Ishikawa (cell line): ENCODE results near the gene MID2.

Source experiments
- CEBPB ChIP-seq: IDR thresholded peaks from 2 replicates; pipeline ENCODE4 v1.6.1; 2012
- CREB1 ChIP-seq: IDR thresholded peaks from 2 replicates; pipeline ENCODE4 v1.6.1; 2012; ENCODE audit warnings: low read depth
- EGR1 ChIP-seq: IDR thresholded peaks from 2 replicates; pipeline ENCODE4 v1.6.1; 2012
- EP300 ChIP-seq: IDR thresholded peaks from 2 replicates; pipeline ENCODE4 v1.6.1; 2012; ENCODE audit warnings: borderline replicate concordance
- FOXM1 ChIP-seq: IDR thresholded peaks from 2 replicates; pipeline ENCODE4 v1.6.1; 2012; ENCODE audit warnings: low read depth, borderline replicate concordance
- MAX ChIP-seq: IDR thresholded peaks from 2 replicates; pipeline ENCODE4 v1.6.1; 2012
- NFIC ChIP-seq: IDR thresholded peaks from 2 replicates; pipeline ENCODE4 v1.6.1; 2012
- RAD21 ChIP-seq: IDR thresholded peaks from 2 replicates; pipeline ENCODE4 v1.6.1; 2012; ENCODE audit warnings: low read depth
- REST ChIP-seq: IDR thresholded peaks from 2 replicates; pipeline ENCODE4 v1.6.1; 2012; ENCODE audit warnings: low read depth, mild to moderate bottlenecking
- TAF1 ChIP-seq: IDR thresholded peaks from 2 replicates; pipeline ENCODE4 v1.6.1; 2012; ENCODE audit warnings: low read depth, mild to moderate bottlenecking
- TCF12 ChIP-seq: IDR thresholded peaks from 2 replicates; pipeline ENCODE4 v1.6.1; 2012; ENCODE audit warnings: low read depth
- TEAD4 ChIP-seq: IDR thresholded peaks from 2 replicates; pipeline ENCODE4 v1.6.1; 2012
- YY1 ChIP-seq: IDR thresholded peaks from 2 replicates; pipeline ENCODE4 v1.6.1; 2012; ENCODE audit warnings: low read depth
- ZBTB7A ChIP-seq: IDR thresholded peaks from 2 replicates; pipeline ENCODE4 v1.6.1; 2012; ENCODE audit warnings: low read depth

- no peak for TF ChIP-seq REST
- TF ChIP-seq MAX: no peak
- no peak for TF ChIP-seq EP300
- TF ChIP-seq RAD21: no peak
- no peak for TF ChIP-seq YY1
- TF ChIP-seq CEBPB: no peak
- no peak for TF ChIP-seq FOXM1
- TF ChIP-seq CREB1: no peak
- no peak for TF ChIP-seq TAF1
- TF ChIP-seq ZBTB7A: no peak
- no peak for TF ChIP-seq EGR1
- no peak for TF ChIP-seq TCF12
- no peak for TF ChIP-seq NFIC
- TF ChIP-seq TEAD4: no peak
Observed at GRCh38 chrX:107971636-107972035, 146.0 kb downstream of the MID2 start.
